HG02588 (cell line): ENCODE measurements around the gene ANKIB1.
"Not testable (repeated sequence)": the region's sequence is repeated elsewhere in the genome, so short reads cannot be mapped to it uniquely, and the experiment has no call there.

Experiments used
- ATAC-seq: cut with Tn5 transposase; IDR thresholded peaks from one replicate; pipeline ENCODE4 v1.9.1; 2021; ENCODE audit warnings: mild to moderate bottlenecking, moderate library complexity; ENCODE audit not compliant: unreplicated experiment

Gene ANKIB1, protein sequence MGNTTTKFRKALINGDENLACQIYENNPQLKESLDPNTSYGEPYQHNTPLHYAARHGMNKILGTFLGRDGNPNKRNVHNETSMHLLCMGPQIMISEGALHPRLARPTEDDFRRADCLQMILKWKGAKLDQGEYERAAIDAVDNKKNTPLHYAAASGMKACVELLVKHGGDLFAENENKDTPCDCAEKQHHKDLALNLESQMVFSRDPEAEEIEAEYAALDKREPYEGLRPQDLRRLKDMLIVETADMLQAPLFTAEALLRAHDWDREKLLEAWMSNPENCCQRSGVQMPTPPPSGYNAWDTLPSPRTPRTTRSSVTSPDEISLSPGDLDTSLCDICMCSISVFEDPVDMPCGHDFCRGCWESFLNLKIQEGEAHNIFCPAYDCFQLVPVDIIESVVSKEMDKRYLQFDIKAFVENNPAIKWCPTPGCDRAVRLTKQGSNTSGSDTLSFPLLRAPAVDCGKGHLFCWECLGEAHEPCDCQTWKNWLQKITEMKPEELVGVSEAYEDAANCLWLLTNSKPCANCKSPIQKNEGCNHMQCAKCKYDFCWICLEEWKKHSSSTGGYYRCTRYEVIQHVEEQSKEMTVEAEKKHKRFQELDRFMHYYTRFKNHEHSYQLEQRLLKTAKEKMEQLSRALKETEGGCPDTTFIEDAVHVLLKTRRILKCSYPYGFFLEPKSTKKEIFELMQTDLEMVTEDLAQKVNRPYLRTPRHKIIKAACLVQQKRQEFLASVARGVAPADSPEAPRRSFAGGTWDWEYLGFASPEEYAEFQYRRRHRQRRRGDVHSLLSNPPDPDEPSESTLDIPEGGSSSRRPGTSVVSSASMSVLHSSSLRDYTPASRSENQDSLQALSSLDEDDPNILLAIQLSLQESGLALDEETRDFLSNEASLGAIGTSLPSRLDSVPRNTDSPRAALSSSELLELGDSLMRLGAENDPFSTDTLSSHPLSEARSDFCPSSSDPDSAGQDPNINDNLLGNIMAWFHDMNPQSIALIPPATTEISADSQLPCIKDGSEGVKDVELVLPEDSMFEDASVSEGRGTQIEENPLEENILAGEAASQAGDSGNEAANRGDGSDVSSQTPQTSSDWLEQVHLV

DNA sequence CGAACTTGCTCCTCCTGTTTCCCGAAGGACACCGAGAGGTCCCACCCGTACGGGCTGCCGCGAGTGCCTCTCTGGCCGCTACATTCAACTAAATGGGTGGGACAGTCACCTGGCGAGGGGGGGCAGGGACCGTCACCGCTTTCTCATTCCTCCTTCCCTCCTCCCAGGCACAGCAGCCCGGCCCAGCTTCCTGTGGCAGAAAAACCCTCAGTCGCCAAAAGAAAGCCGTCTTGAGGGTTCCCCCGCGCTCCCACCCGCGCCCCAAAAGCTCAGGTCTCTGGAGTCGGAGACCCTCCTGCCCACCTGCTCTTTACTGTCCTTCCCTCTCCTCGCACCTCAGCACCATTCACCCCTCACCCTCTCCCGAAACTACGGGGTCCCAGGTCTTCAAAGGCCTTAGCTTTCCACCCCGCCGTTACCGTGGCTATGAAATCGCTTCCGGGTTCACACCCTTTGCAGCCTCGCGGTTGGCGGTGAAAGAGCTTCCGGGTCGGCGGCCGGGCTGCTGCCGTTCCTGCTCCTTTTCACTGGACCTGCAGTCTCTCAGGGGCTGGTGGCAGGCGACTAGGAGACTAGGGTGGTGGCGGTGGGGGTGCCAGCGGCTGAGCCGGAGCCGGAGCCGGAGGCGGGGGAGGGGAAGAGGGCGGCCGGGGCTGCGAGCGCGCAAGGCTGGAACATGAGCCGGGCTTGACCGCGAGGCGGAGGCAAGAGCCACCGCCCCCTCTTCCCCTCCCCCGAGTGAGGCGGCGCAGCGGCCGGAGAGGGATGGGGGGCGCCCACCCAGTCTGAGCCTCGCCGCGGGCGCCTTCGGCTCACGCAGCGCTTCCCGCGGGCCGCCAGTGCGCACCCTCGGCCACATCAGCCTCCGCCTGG is at the start of gene ANKIB1, which contains the start of gene KRIT1:
Gene ANKIB1, plus strand, starts transcription at position 488 of the 873 bp plus-strand sequence. CDS start 49,005 bp downstream, outside the sequence.
Gene KRIT1, minus strand, starts transcription at position 428 of the 873 bp plus-strand sequence. CDS start 3,779 bp downstream, outside the sequence.
- ATAC-seq, result peak; percentile 81

DNA sequence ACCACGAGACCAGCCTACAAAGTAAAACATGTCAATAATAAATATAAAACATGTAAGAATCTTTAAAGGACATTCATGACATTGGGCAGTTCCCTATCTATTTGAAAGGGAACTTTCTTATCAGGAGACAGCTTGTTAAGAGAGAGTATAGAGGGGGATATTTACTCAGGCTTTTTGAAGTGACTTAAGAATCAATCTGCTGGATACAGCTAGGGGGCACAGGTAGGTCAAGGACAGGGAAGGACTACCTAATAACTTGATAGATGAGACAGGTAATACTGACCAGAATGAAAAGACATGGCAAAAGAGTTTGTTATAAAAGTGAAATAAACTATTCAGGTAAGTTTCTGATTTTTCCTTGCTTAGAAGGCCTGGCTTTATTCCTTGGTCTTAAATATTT is 45.0 kb upstream of the ANKIB1 start:
- ATAC-seq, result no peak

DNA sequence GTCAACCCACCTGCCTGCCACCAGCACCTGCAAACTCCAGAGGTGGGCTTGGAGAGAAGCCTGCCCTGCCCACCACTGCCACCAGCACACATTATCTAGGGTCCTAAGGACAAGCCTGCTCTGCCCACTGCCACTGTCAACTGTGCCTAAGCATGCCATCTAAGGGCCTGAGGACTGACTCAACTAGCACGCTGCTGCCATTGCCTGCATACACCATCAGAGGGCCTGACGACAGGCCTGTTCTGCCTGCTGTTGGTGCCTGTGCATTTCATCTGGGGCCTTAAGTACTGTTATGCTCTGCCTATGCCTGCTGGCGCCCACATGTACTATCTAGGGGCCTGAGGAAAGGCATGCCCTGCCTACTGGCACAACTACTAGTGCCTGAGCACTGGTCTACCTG is 39.8 kb upstream of the ANKIB1 start:
- no peak for ATAC-seq

DNA sequence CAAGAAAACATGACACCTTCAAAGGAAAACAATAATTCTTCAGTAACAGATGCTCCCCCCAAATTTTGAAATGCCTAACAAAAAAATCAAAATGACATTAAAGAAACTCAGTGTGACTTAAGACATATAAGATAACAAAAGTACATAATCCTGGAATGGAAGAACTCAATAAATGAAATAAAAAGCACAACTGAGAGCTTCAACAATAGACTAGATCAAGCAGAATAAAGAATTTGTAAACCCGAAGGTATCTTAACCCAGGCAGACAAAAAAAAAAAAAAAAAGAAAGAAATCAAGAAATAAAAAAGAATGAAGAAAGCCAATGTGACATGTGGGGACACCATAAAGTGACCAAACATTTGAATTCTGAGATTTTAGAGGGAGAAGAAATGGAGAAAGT is 39.1 kb upstream of the ANKIB1 start:
- no peak for ATAC-seq

DNA sequence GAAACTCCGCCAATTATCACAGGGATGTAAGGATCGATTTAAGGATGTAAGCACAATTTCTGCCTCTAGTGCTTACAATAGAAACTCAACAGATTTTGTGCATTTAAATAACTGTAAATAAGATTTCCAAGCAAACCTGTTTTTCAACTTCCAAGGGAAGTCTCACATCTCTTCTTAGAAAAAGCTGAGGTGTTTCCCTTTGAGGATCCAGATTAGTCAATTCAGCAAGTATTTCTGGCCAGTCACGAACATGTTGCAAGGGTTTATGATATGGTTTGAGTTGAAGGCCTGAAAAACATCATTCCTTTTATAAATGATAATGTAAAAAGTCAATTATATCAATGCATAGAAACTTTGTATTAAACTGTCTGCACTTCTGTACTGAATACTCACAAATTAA is 24.0 kb upstream of the ANKIB1 start:
- no peak for ATAC-seq

DNA sequence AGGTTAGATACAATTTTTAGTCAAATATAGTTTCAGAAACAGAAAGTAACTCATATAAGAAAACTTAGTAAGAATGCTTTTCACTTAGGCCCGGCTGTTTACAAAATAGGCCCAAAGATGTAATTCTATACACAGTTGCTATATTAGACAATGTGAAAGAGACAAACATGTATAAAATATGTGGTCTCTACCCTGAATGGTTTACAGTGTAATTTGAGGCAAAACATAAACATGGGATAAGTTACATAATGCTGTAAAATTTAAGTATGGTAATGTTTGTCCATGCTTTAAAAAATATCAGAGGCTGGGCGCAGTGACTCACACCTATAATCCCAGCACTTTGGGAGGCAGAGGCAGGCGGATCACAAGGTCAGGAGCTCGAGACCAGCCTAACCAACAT is 18.8 kb upstream of the ANKIB1 start:
- no peak for ATAC-seq

DNA sequence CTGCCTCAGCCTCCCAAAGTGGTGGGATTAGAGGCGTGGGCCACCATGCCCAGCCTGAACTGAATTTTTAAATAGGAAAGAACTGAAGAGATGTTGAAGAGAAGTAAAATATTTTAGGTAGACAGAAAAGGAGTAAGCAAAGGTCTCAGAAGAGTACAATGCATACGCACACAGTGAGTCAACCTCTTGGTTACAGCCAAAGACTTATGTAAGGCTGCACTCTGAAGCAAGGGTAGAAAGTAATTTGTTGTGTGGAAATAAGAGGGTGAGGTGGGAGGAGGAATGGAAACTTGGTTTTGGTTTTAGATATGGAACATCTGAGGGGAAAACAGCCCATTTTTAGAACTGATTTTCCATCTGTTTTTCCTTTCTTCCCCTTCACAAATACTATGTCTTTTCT is 17.7 kb upstream of the ANKIB1 start:
- ATAC-seq, result no peak

DNA sequence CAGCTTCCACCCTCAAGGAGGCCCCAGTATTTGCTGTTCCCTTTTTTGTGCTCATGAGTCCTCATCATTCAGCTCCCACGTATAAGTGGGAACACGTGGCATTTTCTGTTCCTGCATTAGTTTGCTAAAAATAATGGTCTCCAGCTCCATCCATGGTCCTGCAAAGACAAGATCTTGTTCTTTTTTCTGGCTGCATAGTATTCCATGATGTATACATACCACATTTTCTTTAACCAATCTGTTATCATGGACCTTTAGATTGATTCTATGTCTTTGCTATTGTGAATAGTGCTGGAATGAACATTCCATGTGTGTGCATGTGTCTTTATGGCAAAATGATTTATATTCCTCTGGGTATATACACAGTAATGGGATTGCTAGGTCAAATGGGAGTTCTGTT is 17.0 kb upstream of the ANKIB1 start:
- no peak for ATAC-seq

DNA sequence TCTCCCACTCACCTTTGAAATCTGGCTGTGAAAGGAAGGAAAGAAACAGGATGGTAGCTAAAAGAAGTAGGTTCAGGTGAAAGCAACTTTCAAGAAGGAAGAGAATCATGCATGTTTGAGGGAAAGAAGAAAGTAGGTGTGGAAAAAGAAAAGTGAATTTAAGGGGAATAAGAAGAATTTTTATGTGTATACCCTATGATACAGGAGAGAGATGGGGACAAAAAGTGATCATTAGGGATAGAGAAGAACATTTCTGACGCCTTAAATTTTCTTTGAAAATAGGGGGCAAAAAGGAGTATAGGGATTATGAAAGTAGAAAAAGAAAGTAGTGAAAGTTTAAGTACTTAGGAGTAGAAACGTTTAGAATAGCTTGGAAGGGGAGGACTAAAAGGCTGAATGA is 15.2 kb upstream of the ANKIB1 start:
- no peak for ATAC-seq

DNA sequence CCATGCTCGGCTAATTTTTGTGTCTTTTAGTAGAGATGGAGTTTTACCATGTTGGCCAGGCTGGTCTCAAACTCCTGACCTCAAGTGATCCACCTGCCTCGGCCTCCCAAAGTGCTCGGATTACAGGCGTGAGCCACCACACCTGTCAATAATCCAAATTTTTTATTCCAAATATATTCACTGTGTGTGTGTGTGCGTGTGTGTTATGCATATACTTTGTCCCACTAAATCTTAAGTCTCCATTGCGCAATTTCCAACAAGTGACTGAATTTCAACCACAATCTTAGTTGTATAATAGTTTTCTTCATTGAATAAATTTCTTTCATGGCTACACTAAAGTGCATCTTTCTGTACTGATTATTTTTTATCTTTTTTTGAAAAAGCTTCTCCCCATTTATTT is 2.8 kb upstream of the ANKIB1 start:
- ATAC-seq, result no peak

DNA sequence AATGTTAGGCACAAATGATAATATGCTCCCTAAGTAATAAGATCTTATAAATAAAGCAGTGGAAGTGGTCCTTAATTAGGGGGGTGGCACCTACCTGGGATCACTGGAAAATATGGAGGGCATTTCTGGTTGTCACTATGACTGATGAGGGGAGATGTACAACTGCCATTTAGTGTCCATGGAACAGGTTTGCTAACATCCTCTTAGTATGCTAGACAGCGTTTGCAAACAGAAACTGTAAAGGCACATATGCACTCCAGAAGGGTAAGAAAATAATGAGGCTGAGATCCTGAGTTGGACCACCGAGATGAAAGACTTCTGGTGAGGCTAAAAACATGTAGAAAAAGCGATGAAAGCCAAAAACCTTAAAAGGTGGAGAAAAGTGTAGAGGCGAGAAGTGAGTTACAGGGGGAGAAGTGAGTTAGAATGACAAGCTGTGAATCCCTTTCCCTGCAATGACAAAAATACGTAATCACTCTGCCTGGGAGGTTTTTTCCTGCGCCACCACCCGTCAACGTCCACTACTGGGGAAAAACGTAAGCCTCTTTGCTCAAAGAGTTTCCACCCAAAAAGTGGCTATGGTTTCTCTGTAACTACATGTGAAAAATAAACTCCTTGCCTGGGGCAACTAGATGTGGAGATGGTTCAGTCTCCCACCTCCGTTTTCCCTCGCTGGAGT is 827 bp upstream of the ANKIB1 start:
- ATAC-seq, result no peak

DNA sequence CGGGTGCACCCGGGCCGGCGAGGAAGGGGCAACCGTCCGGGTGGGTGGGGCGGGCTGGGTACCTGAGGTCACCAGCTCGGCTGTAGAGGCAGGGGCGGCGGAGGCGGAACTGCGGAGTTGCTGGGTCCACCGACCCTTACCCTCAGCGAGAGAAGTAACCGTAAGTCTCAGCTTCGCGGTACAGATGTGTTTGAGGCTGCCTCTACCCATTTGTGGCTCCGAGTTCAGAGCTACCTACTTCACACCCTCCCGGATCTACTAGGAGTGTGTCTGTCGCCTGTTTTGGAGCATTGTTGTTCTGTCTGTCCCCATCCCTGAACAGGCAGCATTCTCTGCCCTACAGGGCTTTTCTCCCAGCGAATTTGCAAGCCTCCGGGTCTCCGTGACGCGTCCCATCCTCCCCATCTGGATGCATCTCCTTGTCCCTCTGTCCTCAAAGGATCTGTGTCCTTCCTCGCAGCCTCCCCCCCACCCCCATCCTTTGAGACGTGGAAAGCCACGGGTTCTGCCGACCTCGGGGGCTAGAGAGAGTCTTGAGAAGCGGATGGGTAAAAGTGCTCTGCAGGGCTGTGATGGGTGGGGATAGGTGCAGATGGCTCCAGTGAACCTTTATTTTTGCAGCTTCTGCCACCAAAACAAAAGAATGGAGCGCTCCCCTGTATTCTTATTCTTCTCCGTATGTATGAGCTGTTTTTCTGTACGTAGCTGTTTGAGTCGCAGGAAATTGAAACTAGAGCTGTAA is 757 bp downstream of the ANKIB1 start:
- ATAC-seq, result peak; percentile 26

DNA sequence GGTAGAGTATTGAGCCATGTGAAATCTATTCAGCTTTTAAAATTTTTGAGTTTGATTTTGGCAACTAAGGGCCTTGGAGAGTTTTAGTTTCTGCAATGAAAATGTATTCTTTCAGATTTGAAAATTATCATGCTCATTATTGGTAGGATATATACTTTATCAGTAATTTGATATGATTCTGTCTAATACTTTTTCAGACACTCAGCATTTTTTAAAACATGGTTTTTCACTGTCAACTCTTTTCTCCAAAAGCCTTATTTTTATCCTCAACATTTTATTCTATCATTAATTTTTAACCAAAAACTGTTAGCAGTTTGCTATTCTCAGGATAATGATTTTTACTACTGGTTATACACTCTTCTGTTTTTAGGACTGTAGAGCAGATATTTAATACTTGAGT is 4.8 kb downstream of the ANKIB1 start:
- no peak for ATAC-seq

DNA sequence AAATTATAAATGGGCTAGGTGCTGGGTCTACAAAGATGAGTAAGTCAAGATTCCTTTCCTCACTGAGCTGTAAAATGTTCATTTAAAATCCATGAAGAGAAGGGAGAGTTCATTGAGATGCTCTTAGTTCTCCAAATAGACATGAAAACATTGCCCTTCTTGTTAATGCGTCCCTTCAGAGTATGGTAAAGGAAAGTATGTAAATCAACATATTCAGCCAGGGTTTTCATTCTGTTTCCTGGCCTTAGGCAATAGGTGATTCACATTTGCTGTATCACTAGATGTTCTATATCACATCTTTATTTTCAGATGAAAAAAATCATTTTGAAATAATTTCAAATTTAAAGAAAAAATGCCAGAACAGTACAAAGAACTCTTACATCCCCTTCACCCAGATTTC is 5.4 kb downstream of the ANKIB1 start:
- no peak for ATAC-seq

DNA sequence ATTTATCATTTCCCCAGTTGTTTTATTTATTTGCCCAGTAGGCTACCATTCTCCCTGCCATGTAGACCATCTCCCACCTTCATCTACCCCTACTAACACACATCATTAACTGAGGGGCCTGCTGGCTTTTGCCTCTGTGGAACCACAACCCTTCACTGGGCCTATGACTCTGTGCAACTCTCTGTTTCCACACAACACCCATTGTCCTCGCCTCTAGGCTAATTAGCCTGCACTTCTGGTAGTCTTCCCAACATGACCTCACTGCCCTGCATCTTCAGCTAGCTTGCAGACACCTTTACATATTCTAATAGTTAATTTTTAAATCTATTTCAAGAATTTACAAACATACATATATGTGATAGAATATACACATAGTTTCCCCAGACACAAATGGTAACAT is 7.5 kb downstream of the ANKIB1 start:
- no peak for ATAC-seq

DNA sequence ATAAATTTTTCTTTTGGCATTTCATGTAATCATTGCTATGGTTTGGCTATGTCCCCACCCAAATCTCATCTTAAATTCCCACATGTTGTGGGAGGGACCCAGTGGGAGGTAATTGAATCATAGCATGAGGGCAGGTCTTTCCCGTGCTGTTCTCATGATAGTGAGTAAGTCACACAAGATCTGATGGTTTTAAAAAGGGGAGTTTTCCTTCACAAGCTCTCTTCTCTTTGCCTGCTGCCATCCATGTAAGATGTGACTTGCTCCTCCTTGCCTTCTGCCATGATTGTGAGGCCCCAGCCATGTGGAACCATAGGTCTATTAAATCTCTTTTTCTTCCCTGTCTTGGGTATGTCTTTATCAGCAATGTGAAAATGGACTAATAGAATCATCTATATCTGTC is 9.0 kb downstream of the ANKIB1 start:
- not testable (repeated sequence) for ATAC-seq

DNA sequence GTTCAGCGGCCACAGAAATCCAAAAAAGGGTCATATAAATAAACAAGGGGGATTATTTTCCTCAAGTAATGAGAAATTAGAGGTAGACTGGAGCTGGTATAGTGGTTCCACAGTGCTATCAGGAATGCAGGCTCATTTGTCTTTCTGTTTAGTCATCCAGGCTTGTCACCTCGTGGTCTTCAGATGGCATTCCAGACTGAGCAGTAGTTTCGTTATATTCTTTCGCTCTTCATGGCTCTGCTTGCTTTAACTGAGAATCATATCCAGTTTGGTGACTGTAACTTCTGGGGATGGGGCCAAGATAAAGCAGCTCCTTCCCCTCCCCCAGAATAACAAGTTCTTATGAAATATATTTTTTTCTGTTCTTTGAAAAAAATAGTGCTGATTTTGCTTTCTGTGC is 9.5 kb downstream of the ANKIB1 start:
- ATAC-seq, result no peak

DNA sequence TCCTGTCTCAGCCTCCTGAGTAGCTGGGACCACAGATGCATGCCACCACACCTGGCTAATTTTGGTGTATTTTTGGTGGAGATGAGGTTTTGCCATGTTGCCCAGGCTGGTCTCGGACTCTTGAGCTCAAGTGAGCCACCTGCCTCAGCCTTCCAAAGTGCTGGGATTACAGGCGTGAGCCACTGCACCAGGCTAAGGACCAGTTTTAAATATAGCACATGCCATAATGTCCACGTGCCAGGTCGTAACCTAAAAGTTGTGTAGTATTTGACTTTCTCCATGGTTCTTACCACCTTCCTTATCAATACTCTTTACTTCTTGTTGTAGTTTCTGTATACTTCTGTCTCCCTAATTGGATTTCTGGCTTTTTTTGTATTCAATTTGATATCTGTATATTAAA is 13.3 kb downstream of the ANKIB1 start:
- ATAC-seq, result no peak

DNA sequence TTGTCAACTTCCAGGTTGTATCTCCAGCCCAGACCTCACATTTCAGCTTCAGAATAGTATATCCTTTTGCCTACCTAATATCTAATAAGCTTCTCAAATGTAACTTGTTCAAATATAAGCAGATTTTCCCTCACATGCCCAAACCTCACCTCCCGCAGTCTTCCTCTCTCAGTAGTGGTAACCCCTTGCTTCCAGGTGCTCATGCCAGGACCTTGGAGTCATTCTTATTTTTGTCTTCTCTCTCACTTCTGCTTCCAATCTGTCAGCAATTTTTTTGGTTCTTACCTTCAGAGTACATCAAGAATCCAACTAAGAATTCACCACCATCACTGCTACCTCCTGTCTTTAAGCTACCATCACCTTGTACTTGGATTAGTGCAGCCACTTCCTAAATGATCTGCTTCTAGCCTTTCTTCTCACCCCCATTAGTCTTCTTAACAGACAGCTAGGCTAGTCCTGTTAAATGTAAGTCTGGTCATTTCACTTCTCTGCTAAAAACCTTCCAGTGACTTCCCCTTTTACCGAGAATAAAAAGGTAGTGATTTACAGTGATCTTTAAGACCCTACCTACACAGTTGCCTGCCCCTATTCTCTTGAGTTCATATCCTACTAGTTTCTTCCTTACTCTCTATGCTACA is 14.0 kb downstream of the ANKIB1 start:
- no peak for ATAC-seq
